Right cardiac atrium (tissue), 5 donors: ENCODE measurements around the gene MAGOHB. TPM values are rescaled to one million over a fixed set of nuclear protein-coding genes. Genes with fewer than 3 reads are reported as not detected.
"Not testable (repeated sequence)": the region's sequence is repeated elsewhere in the genome, so short reads cannot be mapped to it uniquely, and the experiment has no call there.

Experiments used
- ATAC-seq, 2 donors: fragments of 200-7000 bp; cut with Tn5 transposase; one replicate each; pipeline versions ENCODE4 v1.8.0 to v1.9.1; 2020; ENCODE audit warnings: moderate library complexity in 2 of 2, mild to moderate bottlenecking in 1 of 2
- DNase-seq, 3 donors: peaks; one replicate each; pipeline ENCODE4 v3.0.0-alpha.2; 2020
- H3K27ac ChIP-seq: one replicate; pipeline ENCODE4 v1.5.1; 2013; ENCODE audit warnings: mild to moderate bottlenecking, low read length, control low read depth, moderate library complexity
- H3K27me3 ChIP-seq: one replicate; pipeline ENCODE4 v1.6.1; 2013; ENCODE audit not compliant: control insufficient read depth, insufficient read depth
- H3K4me1 ChIP-seq: one replicate; pipeline ENCODE4 v1.6.1; 2013; ENCODE audit warnings: low read length; ENCODE audit not compliant: control insufficient read depth, insufficient read depth
- H3K4me3 ChIP-seq: one replicate; pipeline ENCODE4 v1.5.1; 2013; ENCODE audit warnings: low read length, control low read depth
- H3K9me3 ChIP-seq: one replicate; pipeline ENCODE4 v1.6.1; 2013; ENCODE audit warnings: low read length; ENCODE audit not compliant: control insufficient read depth
- WGBS: extraction: QIAGEN DNeasy Blood & Tissue Kit; methylation state at CpG from one replicate; pipeline ENCODE4 v1.1.7; 2013; 5-methylcytosine and 5-hydroxymethylcytosine counted together
- intact Hi-C, 4 donors: fragments of 100-400 bp; cut with DNase I; formaldehyde crosslinking; loops; one replicate each; pipeline versions ENCODE4 v1.11.0 to v1.14.0; 2022 to 2023
- polyA plus RNA-seq: library from polyadenylated mRNA; stranded (reverse); fragments of 200-250 nt; gene quantifications from one replicate; pipeline ENCODE4 v1.2.3, GENCODE V29; 2013
- total RNA-seq, 4 donors: library from RNA; stranded (reverse); fragmentation: NEBNext Ultra II Directional; extraction: Animal tissue kit (Norgen Biotek cat#: 25700); gene quantifications; one replicate each; pipeline ENCODE4 v1.2.1, GENCODE V29; 2021
- donor health status: healthy with polysubstance abuse.
- donor health status: DM: no; HTN: yes; CAD: no.
- donor health status: DM: no; HTN: no; CAD: no.
- donor health status: DM: no; HTN: yes; CAD: no; lungs with severe emphysema.
- donor health status: DM: yes; HTN: yes; CAD: no.

MAGOHB gene
- total and polyA plus RNA-seq, 5 donors, result 12.8 to 17.4 (median 14.3) TPM

DNA sequence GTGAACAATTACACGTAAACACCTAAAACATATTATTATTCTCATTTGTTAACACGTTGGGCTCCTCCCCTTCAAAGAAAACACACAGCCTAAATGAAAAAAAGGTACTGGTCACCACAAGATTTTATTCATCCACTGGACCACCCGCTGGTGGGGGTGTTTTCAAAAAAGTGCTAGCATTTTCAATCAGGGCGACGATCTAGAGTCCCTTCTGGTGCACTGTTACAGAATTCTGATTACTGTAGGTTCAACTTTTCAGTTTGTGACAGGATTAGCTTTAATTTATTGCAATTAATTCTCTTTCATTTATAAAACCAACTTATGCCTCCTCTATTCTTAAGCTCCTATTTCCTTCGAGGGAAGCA lies 443 bp downstream of the MAGOHB start:
- H3K27me3 ChIP-seq, result no peaks in the 10 kb centered on the region
- peak in 1 of 2 donors; percentile 21 for ATAC-seq
- no peaks in the 10 kb centered on the region for H3K4me1 ChIP-seq
- peak overlapping the region; percentile 98 for H3K4me3 ChIP-seq
- intact Hi-C loops, result loop anchor here in 3 of 4 donors (10.0 kb wide), 2 partner anchors 112 to 142 kb away; partner anchors contain the start of gene YBX3 (in 2 of the 3)
- under 1% methylated on average over 6 of the region's 6 CpGs for WGBS
- DNase-seq, result no peak
- H3K9me3 ChIP-seq, result no peaks in the 10 kb centered on the region
- H3K27ac ChIP-seq, result peak overlapping the region; percentile 94

DNA sequence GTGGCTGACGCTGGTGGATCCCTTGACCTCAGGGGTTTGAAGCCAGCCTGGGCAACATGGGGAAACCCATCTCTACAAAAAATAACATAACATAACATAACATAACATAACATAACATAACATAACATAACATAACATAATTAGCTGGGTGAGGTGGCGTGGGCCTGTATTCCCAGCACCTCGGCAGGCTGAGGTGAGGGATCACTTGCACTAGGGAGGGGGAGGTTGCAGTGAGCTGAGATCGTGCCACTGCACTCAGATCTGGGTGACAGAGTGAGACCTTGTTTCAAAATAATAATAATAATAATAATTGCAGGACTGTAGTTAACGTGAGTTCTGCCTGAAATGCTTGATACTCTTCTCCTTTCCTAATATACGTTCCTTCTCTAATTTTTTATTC lies 1.3 kb downstream of the MAGOHB start:
- ATAC-seq, result no peak
- Histone ChIP-seq H3K9me3 (no peaks in the 10 kb centered on the region), H3K27me3 (no peaks in the 10 kb centered on the region), H3K4me1 (no peaks in the 10 kb centered on the region), H3K4me3 (peak overlapping the region; percentile 98), H3K27ac (no peak overlapping the region)
- intact Hi-C loops, result loop anchor here in 3 of 4 donors (10.0 kb wide), 2 partner anchors 113 to 143 kb away; partner anchors contain the start of gene YBX3 (in 2 of the 3)
- no peak for DNase-seq
- WGBS, result 67% methylated on average over 6 of the region's 6 CpGs

DNA sequence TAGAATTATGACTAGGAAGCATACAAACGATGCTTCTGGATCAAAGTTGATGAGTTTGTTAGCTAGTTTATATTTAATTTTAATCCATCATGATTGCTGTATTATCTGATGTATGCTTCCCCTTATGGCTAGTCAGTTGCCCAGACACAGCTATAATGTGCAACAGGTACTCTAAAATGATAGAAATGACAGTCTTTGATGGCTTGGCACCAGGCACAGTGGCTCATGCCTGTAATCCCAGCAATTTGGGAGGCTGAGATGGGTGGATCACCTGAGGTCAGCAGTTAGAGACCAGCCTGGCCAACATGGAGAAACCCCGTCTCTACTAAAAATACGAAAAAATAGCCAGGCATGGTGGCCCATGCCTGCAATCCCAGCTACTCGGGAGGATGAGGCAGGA lies 2.2 kb downstream of the MAGOHB start:
- not testable (repeated sequence) for ATAC-seq, H3K4me3 ChIP-seq, DNase-seq, H3K9me3 ChIP-seq, H3K27ac ChIP-seq, H3K4me1 ChIP-seq, H3K27me3 ChIP-seq
- intact Hi-C loops, result loop anchor here in 3 of 4 donors (10.0 kb wide), 2 partner anchors 114 to 144 kb away; partner anchors contain the start of gene YBX3 (in 2 of the 3)
- 92% methylated on average over 4 of the region's 4 CpGs for WGBS

DNA sequence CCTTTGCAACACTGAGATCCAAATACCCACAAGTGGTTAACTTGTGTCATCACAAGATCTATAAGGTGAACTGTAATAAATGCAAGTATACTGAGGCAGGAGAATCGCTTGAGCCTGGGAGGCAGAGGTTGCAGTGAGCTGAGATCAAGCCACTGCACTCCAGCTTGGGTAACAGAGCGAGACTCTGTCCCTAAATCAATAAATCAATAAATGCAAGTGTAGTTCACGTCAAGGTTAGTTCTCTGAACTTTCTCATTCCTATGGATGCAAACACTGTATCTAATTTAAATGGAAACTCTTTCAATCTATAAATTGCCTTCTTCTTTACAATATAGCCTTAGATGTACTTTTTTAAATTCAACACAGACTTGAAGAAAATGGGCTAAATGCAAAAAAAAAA lies 3.2 kb downstream of the MAGOHB start:
- ATAC-seq (no peak), DNase-seq (no peak)
- no peaks in the 10 kb centered on the region for H3K9me3 ChIP-seq
- intact Hi-C loops, result loop anchor here in 3 of 4 donors (10.0 kb wide), 2 partner anchors 115 to 145 kb away; partner anchors contain the start of gene YBX3 (in 2 of the 3)
- H3K27me3 ChIP-seq, result no peaks in the 10 kb centered on the region
- H3K4me1 ChIP-seq, result no peaks in the 10 kb centered on the region
- H3K4me3 ChIP-seq, result no peak overlapping the region
- WGBS, result 91% methylated on average over 3 of the region's 3 CpGs
- no peak overlapping the region for H3K27ac ChIP-seq

DNA sequence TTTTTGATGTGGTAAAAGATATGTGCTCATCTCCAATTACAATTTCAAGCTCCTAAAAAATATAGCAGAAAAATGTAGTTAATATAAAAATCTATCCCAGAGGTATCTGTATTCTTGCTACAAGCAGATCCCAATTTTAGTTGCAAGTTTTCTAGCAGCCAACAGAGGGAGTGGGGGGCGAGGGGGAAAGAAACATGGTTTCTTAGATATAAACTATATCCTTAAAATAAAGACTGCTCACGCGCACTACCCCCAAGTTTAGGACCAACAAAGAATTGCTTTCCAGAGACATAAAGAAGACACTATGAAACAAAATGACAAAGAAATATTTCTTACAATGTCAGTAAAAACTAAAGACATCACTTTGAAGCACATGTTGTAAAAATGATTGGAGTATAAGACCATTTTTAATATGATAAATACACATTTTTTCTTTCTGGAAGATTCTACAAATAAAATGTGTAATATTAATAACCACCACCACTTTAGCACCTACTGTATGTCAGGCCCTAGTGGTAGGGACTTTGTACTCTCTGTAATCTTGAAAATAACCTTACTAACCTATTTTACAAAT lies 5.4 kb downstream of the MAGOHB start:
- ATAC-seq (no peak), DNase-seq (no peak)
- Histone ChIP-seq H3K4me1 (no peaks in the 10 kb centered on the region), H3K9me3 (no peaks in the 10 kb centered on the region), H3K4me3 (no peak overlapping the region), H3K27me3 (no peaks in the 10 kb centered on the region), H3K27ac (no peak overlapping the region)
- 87% methylated on average over 3 of the region's 3 CpGs for WGBS
- intact Hi-C loops, result no loop called here

DNA sequence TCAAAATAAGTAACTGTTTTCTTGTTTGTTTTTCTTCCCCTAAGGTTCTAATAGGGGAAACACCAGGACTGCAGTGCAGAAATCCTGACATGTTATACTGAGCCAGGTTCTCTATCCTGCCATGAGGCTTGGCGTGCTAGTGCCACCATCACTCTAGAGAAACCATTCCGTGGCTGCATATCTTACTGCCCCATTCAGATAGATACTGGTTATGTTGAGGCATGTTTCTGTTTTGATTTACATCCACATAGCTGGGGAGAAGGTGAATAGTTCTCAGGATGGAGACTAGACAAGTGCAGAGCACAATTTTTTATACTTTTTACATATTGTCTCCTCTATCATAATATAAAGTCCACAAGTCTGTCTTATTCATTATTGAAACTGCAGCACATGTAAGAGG lies 11.5 kb downstream of the MAGOHB start:
- no peaks in the 10 kb centered on the region for H3K4me1 ChIP-seq
- H3K4me3 ChIP-seq, result no peak overlapping the region
- no peaks in the 10 kb centered on the region for H3K9me3 ChIP-seq
- no peak for DNase-seq
- H3K27me3 ChIP-seq, result no peaks in the 10 kb centered on the region
- no peak for ATAC-seq
- intact Hi-C loops, result no loop called here
- WGBS, result 93% methylated on average over 2 of the region's 2 CpGs
- no peak overlapping the region for H3K27ac ChIP-seq

DNA sequence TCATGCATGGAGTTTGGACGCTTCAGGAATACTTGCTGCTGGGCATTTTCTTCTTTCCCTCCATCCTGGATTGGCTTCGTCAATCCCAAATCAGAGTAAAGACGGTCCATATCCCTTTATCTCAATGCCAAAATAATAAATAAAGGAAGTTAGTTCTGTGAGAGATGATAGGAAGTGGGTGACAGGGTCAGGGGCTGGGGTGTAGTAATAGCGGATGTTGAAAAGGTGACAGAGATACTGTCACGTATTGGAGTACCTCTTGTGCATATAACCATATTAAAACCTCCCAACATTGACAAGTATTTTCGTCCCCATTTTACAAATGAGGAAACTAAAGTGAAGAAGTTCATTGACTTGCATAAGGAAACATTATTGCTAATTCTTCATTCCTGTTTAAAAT lies 12.4 kb downstream of the MAGOHB start:
- Histone ChIP-seq H3K27ac (no peak overlapping the region), H3K4me3 (no peak overlapping the region), H3K4me1 (no peaks in the 10 kb centered on the region), H3K9me3 (no peaks in the 10 kb centered on the region), H3K27me3 (no peaks in the 10 kb centered on the region)
- 81% methylated on average over 6 of the region's 6 CpGs for WGBS
- intact Hi-C loops, result no loop called here
- no peak for DNase-seq
- no peak for ATAC-seq

DNA sequence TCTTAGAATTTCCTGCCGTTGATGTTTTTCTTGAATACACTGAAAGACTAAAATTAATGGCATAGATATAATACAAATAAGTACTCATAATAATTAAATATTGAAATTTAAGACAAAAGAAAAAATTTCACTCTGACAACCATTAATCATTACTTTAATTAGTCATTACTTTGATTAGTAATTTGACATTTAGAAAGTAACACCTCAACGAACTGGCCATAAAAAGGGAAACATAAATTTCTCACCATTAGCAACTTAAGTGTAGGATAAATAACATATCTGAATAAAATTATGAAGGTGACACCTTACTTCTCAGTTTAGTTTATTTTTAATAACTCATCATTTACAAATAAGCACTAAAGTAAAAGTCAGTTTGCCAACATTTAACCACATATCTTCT lies 17.5 kb downstream of the MAGOHB start:
- no peak for ATAC-seq

DNA sequence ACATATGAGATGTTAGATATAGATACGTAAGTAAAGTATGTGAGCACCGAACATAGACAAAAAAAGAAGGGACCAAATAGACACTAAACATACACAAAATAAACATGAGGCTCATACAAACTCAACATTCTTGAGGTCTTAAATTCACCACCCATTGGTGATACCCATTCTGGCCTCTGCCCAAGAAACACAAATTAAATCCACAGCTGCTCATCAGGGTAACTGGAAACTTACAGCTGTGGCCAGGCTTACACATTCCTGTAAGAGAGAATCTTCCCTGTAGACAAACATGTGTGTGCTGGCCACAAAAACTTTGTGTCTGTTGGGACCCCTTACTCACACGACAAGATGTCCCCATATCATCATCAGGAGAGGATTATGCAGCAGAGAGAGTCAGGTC lies 22.4 kb downstream of the MAGOHB start:
- ATAC-seq (no peak), DNase-seq (no peak)
- WGBS, result 95% methylated on average over 3 of the region's 3 CpGs
- intact Hi-C loops, result no loop called here
- Histone ChIP-seq H3K9me3 (no peaks in the 10 kb centered on the region), H3K4me1 (no peaks in the 10 kb centered on the region), H3K27me3 (no peaks in the 10 kb centered on the region), H3K4me3 (no peak overlapping the region), H3K27ac (no peak overlapping the region)

More for the DNA sequence above, 17.5 kb downstream of the MAGOHB start:
- 82% methylated on average over 2 of the region's 2 CpGs for WGBS
- no peaks in the 10 kb centered on the region for H3K4me1 ChIP-seq
- H3K27me3 ChIP-seq, result no peaks in the 10 kb centered on the region
- H3K27ac ChIP-seq, result no peak overlapping the region
- H3K4me3 ChIP-seq, result no peak overlapping the region
- intact Hi-C loops, result no loop called here
- DNase-seq, result no peak
- no peaks in the 10 kb centered on the region for H3K9me3 ChIP-seq

DNA sequence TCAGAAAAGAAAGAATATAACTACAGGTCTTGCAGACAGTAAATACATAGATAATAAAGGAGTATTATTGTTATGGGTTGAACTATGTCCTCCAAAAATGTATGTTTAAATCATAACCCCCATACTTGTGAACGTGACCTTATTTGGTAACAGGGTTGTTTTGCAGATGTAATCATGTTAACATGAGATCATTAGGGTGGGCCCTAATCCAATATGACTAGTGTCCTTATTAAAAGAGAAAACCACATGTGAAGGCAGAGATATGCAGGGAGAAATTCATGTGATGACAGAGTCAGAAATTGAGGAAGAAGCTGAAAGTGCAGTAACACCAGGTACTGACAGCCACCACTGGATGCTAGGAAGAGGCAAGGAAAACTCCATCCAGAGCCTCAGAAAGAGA lies 29.0 kb downstream of the MAGOHB start:
- Histone ChIP-seq H3K4me3 (no peak overlapping the region), H3K9me3 (no peaks in the 10 kb centered on the region), H3K27ac (no peak overlapping the region), H3K4me1 (no peaks in the 10 kb centered on the region), H3K27me3 (no peaks in the 10 kb centered on the region)
- WGBS, result 86% methylated on average over 1 of the region's 1 CpG
- ATAC-seq (no peak), DNase-seq (no peak)
- intact Hi-C loops, result no loop called here

DNA sequence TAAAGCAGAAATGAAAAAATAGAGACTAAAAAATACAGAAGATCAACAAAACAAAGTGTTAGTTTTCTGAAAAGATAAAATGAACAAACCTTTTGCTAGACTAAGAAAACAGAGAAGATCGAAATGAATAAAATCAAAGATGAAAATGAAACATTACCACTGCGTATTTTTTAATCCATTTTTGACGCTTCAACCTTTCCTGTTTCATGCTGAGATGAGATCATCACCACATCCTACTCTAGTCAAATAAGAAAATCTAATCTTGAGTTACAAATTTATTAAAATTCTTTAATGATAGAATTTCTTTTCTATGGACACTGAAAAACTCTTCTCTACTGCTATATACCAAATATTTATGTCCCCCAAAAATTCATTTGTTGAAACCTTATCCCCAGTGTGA lies 30.7 kb downstream of the MAGOHB start:
- intact Hi-C loops, result no loop called here
- Histone ChIP-seq H3K27ac (no peak overlapping the region), H3K27me3 (no peaks in the 10 kb centered on the region), H3K4me3 (no peak overlapping the region), H3K9me3 (no peaks in the 10 kb centered on the region), H3K4me1 (no peaks in the 10 kb centered on the region)
- WGBS, result 93% methylated on average over 3 of the region's 3 CpGs
- ATAC-seq (no peak), DNase-seq (no peak)

DNA sequence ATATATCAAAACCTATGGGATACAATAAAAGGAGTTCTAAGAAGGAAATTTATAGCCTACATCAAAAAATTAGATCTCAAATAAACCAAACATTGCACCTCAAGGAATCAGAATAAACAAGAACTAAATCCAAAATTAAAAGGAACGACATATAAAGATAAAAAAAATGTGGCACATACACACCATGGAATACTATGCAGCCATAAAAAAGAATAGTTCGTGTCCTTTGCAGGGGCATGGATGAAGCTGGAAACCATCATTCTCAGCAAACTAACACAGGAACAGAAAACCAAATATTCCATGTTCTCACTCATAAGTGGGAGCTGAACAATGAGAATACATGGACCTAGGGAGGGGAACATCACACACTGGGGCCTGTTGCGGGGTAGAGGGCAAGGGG lies 31.3 kb downstream of the MAGOHB start:
- DNase-seq, H3K9me3 ChIP-seq, intact Hi-C loops, H3K27me3 ChIP-seq, H3K4me3 ChIP-seq, H3K4me1 ChIP-seq, H3K27ac ChIP-seq, ATAC-seq: not testable (repeated sequence)
- WGBS, result 88% methylated on average over 3 of the region's 3 CpGs
